Peyer's patch (tissue), 4 donors: Measurements from ENCODE around the gene SGSH.

Experiments used
- POLR2A ChIP-seq, 2 donors: fragments of 450-650 bp; IDR thresholded peaks; one replicate each; pipeline ENCODE4 v1.5.1; 2017; ENCODE audit warnings: antibody characterized with exemption in 2 of 2, mild to moderate bottlenecking in 2 of 2, moderate library complexity in 2 of 2
- TF ChIP-seq, protein P1 (sequence below), 6 experiments: fragments of 450-650 bp in 4 of 6; fragments of 200-600 bp in 2 of 6; sonication (generic) in 1 of 6; IDR thresholded peaks; one replicate each; pipeline ENCODE4 v1.5.1; 2017 to 2019; ENCODE audit warnings: antibody characterized with exemption in 6 of 6, mild to moderate bottlenecking in 3 of 6, moderate library complexity in 1 of 6

DNA sequence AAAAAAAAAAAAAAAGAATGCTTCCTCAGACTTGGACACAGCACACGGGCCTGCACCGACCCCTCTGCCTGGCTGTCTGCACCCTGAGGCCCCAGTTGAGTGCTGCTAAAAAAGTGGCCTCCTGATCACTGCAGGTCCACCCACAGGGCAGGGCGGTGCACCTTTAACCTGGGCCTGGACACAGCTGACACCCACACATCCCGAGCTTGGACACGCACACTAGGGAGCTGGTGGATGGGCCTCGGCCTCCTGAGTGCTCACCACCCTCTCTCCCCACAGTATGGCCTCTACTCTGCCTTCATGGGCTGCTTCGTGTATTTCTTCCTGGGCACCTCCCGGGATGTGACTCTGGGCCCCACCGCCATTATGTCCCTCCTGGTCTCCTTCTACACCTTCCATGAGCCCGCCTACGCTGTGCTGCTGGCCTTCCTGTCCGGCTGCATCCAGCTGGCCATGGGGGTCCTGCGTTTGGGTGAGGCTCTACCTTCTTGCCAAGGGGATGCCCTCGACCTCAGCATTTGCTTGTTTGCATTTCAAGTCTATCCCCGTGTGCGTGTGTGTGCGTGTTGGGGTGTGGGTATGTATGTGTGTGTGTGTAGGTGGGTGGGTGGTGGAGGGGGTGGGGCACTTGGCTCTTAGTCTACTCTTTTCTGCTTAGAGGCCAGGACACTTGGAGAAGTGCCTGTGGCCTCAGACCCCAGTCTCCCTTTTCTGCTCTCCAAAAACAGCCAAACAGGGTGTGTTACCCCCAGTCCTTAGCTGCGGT, 2.4 kb upstream of the SGSH start:
- TF ChIP-seq POLR2A (IDR thresholded peaks at IDR 0.05), result no peak
- TF ChIP-seq, protein P1, sequence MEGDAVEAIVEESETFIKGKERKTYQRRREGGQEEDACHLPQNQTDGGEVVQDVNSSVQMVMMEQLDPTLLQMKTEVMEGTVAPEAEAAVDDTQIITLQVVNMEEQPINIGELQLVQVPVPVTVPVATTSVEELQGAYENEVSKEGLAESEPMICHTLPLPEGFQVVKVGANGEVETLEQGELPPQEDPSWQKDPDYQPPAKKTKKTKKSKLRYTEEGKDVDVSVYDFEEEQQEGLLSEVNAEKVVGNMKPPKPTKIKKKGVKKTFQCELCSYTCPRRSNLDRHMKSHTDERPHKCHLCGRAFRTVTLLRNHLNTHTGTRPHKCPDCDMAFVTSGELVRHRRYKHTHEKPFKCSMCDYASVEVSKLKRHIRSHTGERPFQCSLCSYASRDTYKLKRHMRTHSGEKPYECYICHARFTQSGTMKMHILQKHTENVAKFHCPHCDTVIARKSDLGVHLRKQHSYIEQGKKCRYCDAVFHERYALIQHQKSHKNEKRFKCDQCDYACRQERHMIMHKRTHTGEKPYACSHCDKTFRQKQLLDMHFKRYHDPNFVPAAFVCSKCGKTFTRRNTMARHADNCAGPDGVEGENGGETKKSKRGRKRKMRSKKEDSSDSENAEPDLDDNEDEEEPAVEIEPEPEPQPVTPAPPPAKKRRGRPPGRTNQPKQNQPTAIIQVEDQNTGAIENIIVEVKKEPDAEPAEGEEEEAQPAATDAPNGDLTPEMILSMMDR (IDR thresholded peaks at IDR 0.05), result no peak
